ENCODE data around the gene APOM. TPM values are rescaled to one million over a fixed set of nuclear protein-coding genes. Genes with fewer than 3 reads are reported as not detected.

The APOM gene
- total RNA-seq, 3 donors from 2014 or later (not counting 1 experiment from before 2014, with no cell fraction given) = 2.6 to 2.8 (median 2.7) TPM

DNA sequence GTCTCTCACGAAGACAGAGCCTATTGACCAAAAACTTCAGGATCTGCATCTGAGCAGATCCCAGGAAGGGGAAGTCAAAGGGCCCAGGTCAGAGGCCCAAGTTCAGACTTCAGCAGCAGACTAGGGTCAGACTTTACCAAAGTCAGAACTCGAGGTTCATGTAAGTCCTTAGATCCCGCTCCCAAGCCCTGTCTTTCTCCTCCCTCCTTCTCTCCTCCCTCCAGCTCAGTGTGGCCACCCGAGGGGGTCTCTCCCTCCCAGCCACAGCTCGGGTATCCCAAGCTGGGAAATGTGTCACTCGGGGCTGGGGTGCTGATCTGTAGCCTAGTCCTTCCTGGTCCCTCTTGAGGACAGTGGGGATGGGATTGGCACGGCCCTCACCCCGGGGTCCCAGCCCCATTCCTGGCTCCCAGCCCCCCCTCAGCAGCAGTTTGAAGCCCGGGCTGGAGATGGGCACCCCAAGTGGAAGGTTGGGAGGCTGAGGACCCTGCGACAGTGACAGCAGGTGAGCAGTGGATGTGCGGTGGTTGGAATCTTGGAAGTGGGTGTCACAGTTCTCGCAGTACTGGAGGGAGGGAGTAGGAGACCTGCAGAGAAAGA lies 6.5 kb downstream of the APOM start:
- no peaks in the 10 kb centered on the region for H3K27me3 ChIP-seq (ENCODE audit: control insufficient read depth, insufficient read depth, low read length)
- Mint-ChIP-seq H3K27me3 (ENCODE audit: low read depth in 2 of 2) (no peaks in the 10 kb centered on the region), H3K27ac (peak overlapping the region in 1 of 2 donors; percentile 89), H3K9me3 (no peaks in the 10 kb centered on the region), H3K4me3 (peak overlapping the region; percentile 53), H3K36me3 (no peaks in the 10 kb centered on the region), H3K4me1 (peaks cover 62 to 78% of the 10 kb centered on the region in 2 donors)
- H3K27ac ChIP-seq (ENCODE audit: low read length) = no peak overlapping the region
- ATAC-seq (no peak), DNase-seq (no peak)
- H3K9me3 ChIP-seq (ENCODE audit: control insufficient read depth, insufficient read depth, low read length) = no peaks in the 10 kb centered on the region
- intact Hi-C loops (cut with micrococcal nuclease) = loop anchor here (5.0 to 10.0 kb wide), 2 partner anchors 105 to 513 kb away; partner anchors contain the start of genes AGPAT1 and RNF5
- WGBS (ENCODE audit: insufficient coverage) = 96% methylated on average over 12 of the region's 12 CpGs
- no peak overlapping the region for H3K4me3 ChIP-seq (ENCODE audit: low read length)
- H3K36me3 ChIP-seq (ENCODE audit: control insufficient read depth, insufficient read depth, low read length) = peaks cover 23% of the 10 kb centered on the region
- TF ChIP-seq, protein P1, sequence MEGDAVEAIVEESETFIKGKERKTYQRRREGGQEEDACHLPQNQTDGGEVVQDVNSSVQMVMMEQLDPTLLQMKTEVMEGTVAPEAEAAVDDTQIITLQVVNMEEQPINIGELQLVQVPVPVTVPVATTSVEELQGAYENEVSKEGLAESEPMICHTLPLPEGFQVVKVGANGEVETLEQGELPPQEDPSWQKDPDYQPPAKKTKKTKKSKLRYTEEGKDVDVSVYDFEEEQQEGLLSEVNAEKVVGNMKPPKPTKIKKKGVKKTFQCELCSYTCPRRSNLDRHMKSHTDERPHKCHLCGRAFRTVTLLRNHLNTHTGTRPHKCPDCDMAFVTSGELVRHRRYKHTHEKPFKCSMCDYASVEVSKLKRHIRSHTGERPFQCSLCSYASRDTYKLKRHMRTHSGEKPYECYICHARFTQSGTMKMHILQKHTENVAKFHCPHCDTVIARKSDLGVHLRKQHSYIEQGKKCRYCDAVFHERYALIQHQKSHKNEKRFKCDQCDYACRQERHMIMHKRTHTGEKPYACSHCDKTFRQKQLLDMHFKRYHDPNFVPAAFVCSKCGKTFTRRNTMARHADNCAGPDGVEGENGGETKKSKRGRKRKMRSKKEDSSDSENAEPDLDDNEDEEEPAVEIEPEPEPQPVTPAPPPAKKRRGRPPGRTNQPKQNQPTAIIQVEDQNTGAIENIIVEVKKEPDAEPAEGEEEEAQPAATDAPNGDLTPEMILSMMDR (IDR thresholded peaks at IDR 0.05) = no peak
- H3K4me1 ChIP-seq (ENCODE audit: control insufficient read depth, insufficient read depth, low read length) = peaks cover 76% of the 10 kb centered on the region

DNA sequence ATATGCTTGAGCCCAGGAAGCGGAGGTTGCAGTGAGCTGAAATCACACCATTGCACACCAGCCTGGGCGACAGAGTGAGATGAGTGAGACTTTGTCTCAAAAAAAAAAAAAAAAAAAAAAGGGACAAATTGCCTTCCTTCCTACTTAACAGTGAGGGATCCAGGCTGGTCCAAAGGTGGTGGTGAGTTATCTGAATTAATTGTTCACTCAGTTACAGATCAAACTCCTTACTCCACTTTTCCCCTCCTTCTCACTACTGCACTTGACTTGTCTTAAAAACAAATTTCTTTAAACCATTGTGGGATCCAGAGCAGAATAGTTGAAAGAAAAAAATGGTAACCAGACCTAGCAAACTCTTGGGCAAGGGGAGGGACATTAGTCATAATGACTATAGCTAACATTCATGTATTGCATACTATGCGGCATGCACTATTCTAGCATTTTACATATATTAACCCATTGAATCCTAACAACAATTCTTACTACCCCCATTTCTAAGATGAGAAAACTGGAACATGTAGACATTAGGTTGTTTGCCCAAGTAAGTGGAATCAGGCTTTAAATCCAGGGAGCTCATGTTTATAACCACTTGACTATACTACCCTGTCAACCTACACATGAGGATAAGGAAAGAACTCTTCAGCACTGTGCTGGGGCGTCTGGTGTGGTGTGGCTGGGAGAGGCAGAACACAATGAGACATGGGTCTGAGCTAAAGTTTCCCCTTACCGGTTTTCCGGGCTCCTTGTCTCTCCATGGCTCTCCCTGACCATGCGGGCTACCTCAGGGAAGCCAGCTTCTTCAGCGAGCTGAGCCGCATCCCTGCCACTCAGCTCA lies 7.6 kb downstream of the APOM start:
- Histone ChIP-seq H3K9me3 (ENCODE audit: control insufficient read depth, insufficient read depth, low read length) (no peaks in the 10 kb centered on the region), H3K36me3 (ENCODE audit: control insufficient read depth, insufficient read depth, low read length) (peaks cover 28% of the 10 kb centered on the region), H3K27ac (ENCODE audit: low read length) (peak overlapping the region; percentile 92), H3K27me3 (ENCODE audit: control insufficient read depth, insufficient read depth, low read length) (no peaks in the 10 kb centered on the region), H3K4me3 (ENCODE audit: low read length) (no peak overlapping the region), H3K4me1 (ENCODE audit: control insufficient read depth, insufficient read depth, low read length) (peaks cover 65% of the 10 kb centered on the region)
- H3K4me3 Mint-ChIP-seq = peak overlapping the region; percentile 96
- H3K9me3 Mint-ChIP-seq = no peaks in the 10 kb centered on the region
- TF ChIP-seq, protein P1 (IDR thresholded peaks at IDR 0.05) = no peak
- intact Hi-C loops (cut with micrococcal nuclease) = loop anchor here (5.0 to 10.0 kb wide), 2 partner anchors 106 to 511 kb away; partner anchors contain the start of genes AGPAT1 and RNF5
- ATAC-seq = no peak
- DNase-seq = no peak
- 89% methylated on average over 8 of the region's 9 CpGs for WGBS (ENCODE audit: insufficient coverage)
- H3K27me3 Mint-ChIP-seq (ENCODE audit: low read depth in 2 of 2) = no peaks in the 10 kb centered on the region
- H3K36me3 Mint-ChIP-seq = no peaks in the 10 kb centered on the region
- H3K4me1 Mint-ChIP-seq = peaks cover 53 to 75% of the 10 kb centered on the region in 2 donors
- peak overlapping the region; percentile 97 to 100 for H3K27ac Mint-ChIP-seq

DNA sequence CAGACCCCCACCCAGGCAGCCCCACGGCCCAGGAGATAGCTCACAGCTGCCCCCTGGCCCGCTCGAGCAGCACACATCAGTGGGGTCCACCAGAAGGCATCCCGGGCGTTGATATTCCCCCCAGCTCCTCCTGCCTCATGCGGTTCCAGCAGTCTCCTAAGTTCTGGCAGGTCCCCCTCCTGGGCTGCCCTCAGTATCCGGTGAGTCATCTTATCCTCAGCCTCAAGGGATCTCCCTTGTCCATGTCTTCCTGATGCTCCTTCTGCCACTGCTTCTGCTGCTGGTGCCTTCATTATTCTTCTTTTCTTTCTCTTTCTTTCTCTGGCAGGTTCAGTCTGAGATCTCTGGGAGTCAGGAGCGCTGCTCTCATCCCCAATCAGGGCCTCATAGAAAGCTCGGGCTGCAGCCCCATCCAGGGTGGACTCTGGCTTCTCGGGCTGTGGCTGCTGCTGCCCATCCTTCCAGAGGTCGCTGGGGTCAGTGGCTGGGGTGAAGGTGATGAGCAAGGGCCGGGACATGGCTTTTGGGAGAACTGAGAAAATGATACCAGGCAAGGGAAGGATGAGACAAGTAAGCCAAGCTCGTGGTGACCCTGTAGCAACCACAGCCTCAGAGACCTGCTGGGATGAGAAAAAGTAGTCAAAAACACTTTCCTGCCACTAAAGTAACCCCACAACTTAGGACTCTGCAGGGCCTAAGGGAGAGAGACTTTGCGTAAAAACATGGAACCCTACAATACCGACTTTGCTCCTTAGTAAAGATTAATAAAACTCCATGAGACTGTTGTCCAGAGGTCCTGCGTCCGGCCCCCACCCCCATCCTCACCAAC lies 8.5 kb downstream of the APOM start:
- TF ChIP-seq, protein P1 (IDR thresholded peaks at IDR 0.05) = no peak
- ATAC-seq (no peak), DNase-seq (peak in 1 of 2 donors; percentile 42)
- H3K27ac ChIP-seq (ENCODE audit: low read length) = peak overlapping the region; percentile 92
- no peaks in the 10 kb centered on the region for H3K9me3 Mint-ChIP-seq
- no peaks in the 10 kb centered on the region for H3K36me3 Mint-ChIP-seq
- WGBS (ENCODE audit: insufficient coverage) = 34% methylated on average over 17 of the region's 17 CpGs
- H3K4me3 Mint-ChIP-seq = peak overlapping the region; percentile 96
- H3K27me3 Mint-ChIP-seq (ENCODE audit: low read depth in 2 of 2) = no peaks in the 10 kb centered on the region
- H3K4me1 ChIP-seq (ENCODE audit: control insufficient read depth, insufficient read depth, low read length) = peaks cover 56% of the 10 kb centered on the region
- peak overlapping the region; percentile 97 to 100 for H3K27ac Mint-ChIP-seq
- intact Hi-C loops (cut with micrococcal nuclease) = loop anchor here (1.0 to 10.0 kb wide), 5 partner anchors 39 to 511 kb away; partner anchors contain the start of genes ABHD16A, AGPAT1, PRRC2A and RNF5
- no peaks in the 10 kb centered on the region for H3K9me3 ChIP-seq (ENCODE audit: control insufficient read depth, insufficient read depth, low read length)
- peaks cover 34% of the 10 kb centered on the region for H3K36me3 ChIP-seq (ENCODE audit: control insufficient read depth, insufficient read depth, low read length)
- peak overlapping the region; percentile 67 for H3K4me3 ChIP-seq (ENCODE audit: low read length)
- H3K27me3 ChIP-seq (ENCODE audit: control insufficient read depth, insufficient read depth, low read length) = no peaks in the 10 kb centered on the region
- H3K4me1 Mint-ChIP-seq = peaks cover 44 to 66% of the 10 kb centered on the region in 2 donors

Measured in natural killer cell (primary cell).